Fibroblast of peridontal ligament (primary cell): Measurements from ENCODE around the gene SETD6.
A peak's percentile ranks its signal among the peaks of the same experiment; 100 is the strongest.
"Not testable (repeated sequence)": the region's sequence is repeated elsewhere in the genome, so short reads cannot be mapped to it uniquely, and the experiment has no call there.

ENCODE experiments used
- DNase-seq: peaks from one replicate; pipeline ENCODE4 v3.0.0-alpha.2; 2010; ENCODE audit errors: extremely low read depth

SETD6 gene

DNA sequence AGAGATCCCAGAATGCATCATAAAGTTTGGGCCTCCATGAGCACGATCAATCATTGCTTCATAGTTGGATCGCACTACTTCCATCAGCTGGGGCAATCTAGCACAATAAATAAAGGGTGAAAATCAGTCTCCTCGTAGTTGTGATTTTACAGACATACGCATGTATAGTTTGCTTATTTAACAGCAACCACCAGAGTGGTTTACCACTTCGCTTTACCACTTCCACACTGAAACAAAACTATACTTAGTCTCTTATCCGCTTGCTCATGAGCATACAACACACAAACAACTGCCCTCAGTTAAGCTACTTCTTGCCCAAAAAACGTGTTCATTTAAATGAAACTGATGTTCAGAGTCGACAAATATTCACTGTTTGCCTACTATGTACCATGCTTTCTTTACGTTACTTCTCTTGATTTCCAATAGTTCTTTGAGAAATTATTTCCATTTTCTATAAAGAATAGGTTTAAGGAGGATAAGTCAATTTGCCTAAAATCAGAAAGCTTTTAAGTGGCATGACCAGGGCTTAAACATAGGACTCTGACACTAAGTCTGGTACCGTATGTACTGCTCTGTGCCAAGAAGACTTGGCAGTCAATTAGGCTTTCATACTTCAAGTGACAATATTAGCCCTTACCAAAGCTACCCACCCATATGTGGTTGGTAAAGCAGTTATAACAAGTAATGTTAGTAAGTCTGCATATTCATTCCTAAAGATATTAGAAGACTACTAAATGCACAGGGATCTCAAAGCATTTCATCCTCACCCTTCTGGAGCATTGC, 22.0 kb downstream of the SETD6 start:
- no peak for DNase-seq

DNA sequence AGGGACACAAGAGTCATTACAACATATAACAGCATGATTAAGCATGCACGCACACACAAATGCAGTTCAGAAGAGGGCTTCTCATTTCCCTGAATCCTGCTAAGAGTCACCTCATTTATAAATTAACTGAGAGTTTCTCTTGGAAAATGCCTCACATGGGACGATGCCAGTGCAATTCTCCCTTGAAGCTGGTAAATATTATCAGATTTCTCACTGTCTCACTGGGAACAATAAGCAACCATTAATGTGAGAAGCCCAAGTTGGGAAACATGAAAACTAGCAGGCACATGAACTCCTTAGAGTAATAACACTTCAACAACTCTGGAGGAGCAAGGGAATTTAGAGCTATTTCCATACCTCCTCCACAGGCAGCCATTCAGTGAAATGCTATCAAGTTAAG, 26.4 kb downstream of the SETD6 start:
- no peak for DNase-seq

DNA sequence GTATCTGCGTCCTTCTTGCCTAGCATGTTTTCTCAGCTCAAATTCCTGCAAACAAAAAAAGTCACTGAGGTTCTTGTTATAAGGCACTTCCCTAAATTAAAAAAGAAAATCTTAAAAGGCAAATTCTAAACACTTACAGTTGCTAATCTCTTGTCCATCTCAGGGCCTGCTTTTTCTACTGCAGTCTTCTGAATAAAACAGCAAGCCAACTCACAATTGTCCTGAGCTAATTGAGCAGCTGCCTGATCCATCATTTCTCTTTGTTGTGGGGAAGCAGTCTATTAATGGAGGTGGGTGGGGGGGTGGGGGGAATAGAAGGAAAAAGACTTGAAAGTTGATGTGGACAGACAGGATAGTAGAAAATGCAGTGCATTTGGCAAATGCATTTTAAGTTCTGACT, 27.0 kb downstream of the SETD6 start:
- no peak for DNase-seq

DNA sequence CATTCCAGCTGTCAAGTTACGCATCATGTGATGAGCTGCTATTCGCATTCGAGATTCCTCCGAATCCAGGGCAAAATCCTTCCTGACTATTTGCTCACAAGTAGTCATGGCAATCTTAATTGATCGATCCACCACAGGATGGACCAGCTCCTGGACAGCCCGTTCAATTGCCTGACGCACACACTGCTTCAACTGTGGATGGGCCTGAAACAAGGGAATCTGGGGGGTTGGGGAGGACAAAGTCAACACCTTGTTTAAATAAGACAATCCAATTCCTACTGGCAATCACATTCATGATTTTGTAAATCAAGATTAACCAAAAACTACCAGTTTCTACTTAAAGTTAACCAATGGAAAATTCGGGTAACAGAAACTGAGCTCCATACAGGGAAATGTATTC, 28.4 kb downstream of the SETD6 start:
- no peak for DNase-seq

DNA sequence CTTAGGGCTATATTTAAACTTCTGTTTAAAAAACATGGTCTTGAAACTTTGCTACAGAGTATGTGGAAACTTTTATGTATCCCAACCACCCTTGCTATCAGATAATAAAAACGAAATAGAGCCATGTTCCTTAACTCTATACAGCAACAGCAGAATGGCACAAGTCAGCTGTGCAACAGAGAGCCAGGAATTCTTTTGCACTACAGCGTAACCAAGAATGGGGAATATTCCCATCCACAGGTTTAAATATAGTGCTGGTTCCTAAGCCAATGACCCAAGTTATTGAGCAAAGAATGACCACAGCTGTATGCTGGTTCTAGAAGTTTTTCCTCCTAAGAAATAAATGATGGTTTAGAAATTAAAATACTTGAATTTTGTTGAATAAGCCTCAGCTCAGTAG, 33.1 kb downstream of the SETD6 start:
- no peak for DNase-seq

DNA sequence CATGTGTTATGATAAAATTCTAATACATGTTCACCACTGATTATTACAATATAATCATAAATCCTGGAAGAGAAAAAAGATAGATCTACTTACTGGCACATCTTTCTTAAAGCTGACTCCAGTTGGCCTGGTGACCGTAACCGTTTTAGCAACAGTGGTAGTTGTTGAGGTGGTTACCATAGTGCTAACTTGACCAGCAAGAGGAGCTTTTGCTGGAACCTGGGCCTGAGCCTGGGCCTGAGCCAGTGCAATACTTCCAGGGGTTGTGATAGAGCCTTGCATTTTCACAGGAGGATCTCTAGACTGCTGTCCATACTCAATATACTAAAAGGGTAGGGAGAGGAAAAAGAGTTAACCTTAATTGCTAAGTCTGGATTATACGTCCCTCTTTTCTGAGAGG, 36.2 kb downstream of the SETD6 start:
- no peak for DNase-seq

DNA sequence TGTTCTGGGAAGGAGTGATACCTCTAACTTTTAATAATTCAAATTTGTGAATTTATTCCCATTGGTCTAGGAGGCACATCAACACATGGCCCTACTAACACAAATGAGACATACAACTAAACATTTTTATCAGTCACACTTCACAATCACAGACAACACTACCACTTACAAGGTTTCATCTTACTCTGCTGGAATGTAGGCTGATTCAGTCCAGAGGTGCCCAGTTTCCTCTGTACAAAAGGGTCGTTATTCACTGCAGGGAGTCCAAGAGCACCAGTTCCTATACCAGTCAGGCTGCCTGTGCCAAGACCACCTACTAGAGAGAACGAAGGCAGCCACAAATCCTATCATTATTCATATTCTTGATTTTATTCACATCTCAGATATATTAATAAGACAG, 41.4 kb downstream of the SETD6 start:
- no peak for DNase-seq

DNA sequence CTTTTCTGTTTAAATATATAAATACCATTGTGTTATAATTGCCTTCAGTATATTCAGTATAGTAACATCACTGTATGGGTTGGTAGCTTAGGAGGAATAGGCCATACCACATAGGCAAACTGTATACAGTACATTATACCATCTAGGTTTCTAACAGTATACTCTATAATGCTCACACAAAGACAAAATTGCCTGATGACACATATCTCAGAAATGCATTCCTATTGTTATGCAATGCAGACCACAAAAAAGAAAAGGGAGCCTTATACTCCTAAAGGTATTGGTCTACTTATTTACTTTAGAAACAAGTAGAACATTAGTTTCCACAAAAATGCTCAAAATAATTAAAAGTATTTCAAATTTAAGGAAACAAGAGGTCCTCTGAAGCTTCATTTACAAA, 47.9 kb downstream of the SETD6 start:
- DNase-seq, result peak; percentile 63

DNA sequence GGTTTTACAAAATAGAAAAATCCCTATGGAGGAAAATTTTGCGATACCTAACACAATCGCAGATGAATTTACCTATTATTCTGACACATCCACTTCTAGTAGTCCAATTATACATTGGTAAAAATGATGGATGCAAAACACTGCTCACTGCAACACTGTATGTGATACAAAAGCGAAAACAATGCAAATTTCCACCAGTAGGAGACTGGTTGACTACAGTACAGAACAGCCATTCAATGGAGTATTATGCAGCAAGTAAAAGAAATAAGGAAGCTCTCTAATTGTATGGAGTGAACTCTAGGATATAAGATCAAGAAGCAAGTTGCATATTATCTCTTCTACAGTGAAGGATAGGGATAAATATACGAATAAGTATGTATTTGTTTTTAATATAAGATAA, 48.5 kb downstream of the SETD6 start:
- no peak for DNase-seq

DNA sequence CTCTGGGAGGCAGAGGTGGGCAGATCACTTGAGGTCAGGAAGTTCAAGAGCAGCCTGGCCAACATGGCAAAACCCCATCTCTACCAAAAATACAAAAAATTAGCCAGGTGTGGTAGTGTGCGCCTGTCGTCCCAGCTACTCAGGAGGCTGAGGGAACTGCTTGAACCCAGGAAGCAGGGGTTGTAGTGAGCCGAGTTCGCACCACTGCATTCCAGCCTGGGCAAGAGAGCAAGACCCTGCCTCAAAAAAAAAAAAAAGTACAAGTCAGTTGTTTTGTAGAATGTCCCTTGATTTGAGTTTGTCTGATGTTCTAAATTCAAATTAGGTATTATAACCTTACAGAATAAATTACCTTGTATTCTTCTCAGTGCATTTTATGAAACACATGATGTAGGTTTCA, 50.4 kb downstream of the SETD6 start:
- not testable (repeated sequence) for DNase-seq
